Activated CD4-positive, alpha-beta memory T cell treated with anti-CD3 and anti-CD28 coated beads for 36 hours (primary cell): Measurements from ENCODE around the gene VASN. TPM values are rescaled to one million over a fixed set of nuclear protein-coding genes. Genes with fewer than 3 reads are reported as not detected.
"Not testable (repeated sequence)": the region's sequence is repeated elsewhere in the genome, so short reads cannot be mapped to it uniquely, and the experiment has no call there.

ENCODE experiments used
- CTCF ChIA-PET: fragments of 350-600 bp; sonication (Branson Sonifier 250); formaldehyde crosslinking; loops from one replicate; lab custom pipeline; 2021; ENCODE audit warnings: antibody characterized with exemption, inconsistent platforms; lab: Charles Lee
- POLR2A ChIA-PET: fragments of 350-600 bp; sonication (Branson Sonifier 250); formaldehyde crosslinking; loops from one replicate; lab custom pipeline; 2021; ENCODE audit warnings: antibody characterized with exemption; lab: Charles Lee
- DNase-seq: peaks from one replicate; pipeline ENCODE4 v3.0.0-alpha.2; 2020
- H3K27ac Mint-ChIP-seq: one replicate; pipeline ENCODE4 v1.8.0; 2021; ENCODE audit warnings: mixed read lengths
- H3K27me3 Mint-ChIP-seq: one replicate; pipeline ENCODE4 v1.8.0; 2021; ENCODE audit warnings: mixed read lengths
- H3K36me3 Mint-ChIP-seq: one replicate; pipeline ENCODE4 v1.8.0; 2021; ENCODE audit warnings: mixed read lengths
- H3K4me1 Mint-ChIP-seq: one replicate; pipeline ENCODE4 v1.8.0; 2021; ENCODE audit warnings: low read depth, mixed read lengths
- H3K4me3 Mint-ChIP-seq: one replicate; pipeline ENCODE4 v1.8.0; 2021; ENCODE audit warnings: mild to moderate bottlenecking, mixed read lengths
- H3K9me3 Mint-ChIP-seq: one replicate; pipeline ENCODE4 v1.8.0; 2021; ENCODE audit warnings: mixed read lengths
- intact Hi-C: fragments of 100-400 bp; cut with micrococcal nuclease; formaldehyde crosslinking; loops from one replicate; pipeline ENCODE4 v1.15.1; 2023
- total RNA-seq, 2 experiments: library from RNA; stranded (reverse); gene quantifications; one replicate each; pipeline ENCODE4 v1.2.3, GENCODE V29; 2021

The VASN gene
- total RNA-seq, 2 experiments from 2014 or later = 0.07 TPM; not detected in 1

DNA sequence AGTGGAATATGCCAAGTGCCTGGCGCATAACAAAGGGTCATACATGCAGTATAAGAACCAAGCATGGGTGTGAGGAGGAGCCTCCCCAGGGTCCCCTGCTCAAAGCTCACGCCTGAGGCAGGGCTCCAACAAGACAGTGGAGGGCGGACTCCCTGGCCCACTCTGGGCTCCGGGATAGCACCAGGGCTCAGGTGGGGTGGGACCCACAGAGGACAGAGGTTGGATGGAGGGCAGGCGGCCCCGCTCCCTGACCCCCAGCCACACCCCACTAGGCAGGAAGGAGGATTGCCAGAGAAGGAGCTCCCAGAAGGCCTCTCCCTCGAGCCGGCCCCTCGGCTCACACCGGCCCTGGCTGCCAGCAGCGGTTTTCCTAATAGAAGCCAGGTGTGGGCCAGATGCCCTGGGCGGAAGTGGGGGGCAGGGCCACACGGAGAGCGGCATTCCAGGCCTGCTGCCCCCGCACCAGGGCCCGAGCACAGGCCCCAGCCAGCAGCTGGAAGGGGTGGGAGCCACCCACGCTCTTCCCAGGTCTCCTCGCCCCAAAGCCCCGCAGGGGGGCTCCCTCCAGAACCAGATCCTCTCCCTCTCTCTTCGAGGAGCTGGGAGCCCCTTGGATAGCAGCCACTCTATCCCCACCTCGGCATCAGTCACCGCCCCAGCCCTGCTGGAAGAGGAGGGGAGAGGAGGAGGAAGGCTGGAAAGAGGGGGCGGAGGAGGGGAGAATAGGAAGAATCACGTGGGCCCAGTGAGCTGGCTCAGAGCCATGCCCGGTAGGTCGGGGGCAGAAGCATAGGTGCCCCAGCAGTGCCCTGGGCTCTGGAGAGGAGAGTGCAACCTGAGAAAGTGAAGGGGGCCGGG, 21.0 kb downstream of the VASN start:
- H3K27me3 Mint-ChIP-seq = no peaks in the 10 kb centered on the region
- no peaks in the 10 kb centered on the region for H3K9me3 Mint-ChIP-seq
- peaks cover 10% of the 10 kb centered on the region for H3K36me3 Mint-ChIP-seq
- ChIA-PET POLR2A (no interaction called here), CTCF (interaction anchor here (3.3 kb wide), 1 partner anchor 11 kb away, joined by 33 read pairs; no protein-coding TSS in a partner anchor)
- no peaks in the 10 kb centered on the region for H3K4me1 Mint-ChIP-seq
- intact Hi-C loops = no loop called here
- H3K27ac Mint-ChIP-seq = no peak overlapping the region
- no peak for DNase-seq
- no peak overlapping the region for H3K4me3 Mint-ChIP-seq

DNA sequence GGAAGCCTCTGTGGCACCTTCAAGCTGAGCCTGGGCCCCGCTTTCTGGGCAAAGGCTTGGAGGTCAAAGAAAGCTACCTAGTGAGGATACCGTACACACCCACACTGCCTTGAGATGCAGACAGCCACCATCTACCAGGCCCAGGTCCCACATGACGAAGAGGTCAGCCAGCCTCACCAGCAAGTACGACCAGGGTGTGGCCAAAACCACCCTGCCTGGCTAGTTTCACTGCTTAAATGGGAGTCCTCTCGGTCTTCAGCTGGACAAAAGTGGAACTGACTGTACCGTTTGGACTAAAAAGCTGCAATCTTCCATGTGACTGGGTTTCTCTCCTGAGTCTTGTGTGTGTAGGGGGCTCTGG, 21.6 kb downstream of the VASN start:
- H3K4me3 Mint-ChIP-seq = no peak overlapping the region
- peaks cover 10% of the 10 kb centered on the region for H3K36me3 Mint-ChIP-seq
- H3K9me3 Mint-ChIP-seq = no peaks in the 10 kb centered on the region
- H3K27me3 Mint-ChIP-seq = no peaks in the 10 kb centered on the region
- CTCF ChIA-PET = interaction anchor here (3.3 kb wide), 1 partner anchor 10 kb away, joined by 33 read pairs; no protein-coding TSS in a partner anchor
- intact Hi-C loops = no loop called here
- POLR2A ChIA-PET = no interaction called here
- DNase-seq = no peak
- no peaks in the 10 kb centered on the region for H3K4me1 Mint-ChIP-seq
- H3K27ac Mint-ChIP-seq = no peak overlapping the region

GRCh38 chr16:4393850-4394249, 22.2 kb downstream of the VASN start:
- DNase-seq, H3K9me3 Mint-ChIP-seq, H3K4me1 Mint-ChIP-seq, H3K27me3 Mint-ChIP-seq, H3K4me3 Mint-ChIP-seq, H3K27ac Mint-ChIP-seq, POLR2A ChIA-PET, intact Hi-C loops: not testable (repeated sequence)
- peaks cover 10% of the 10 kb centered on the region for H3K36me3 Mint-ChIP-seq
- CTCF ChIA-PET = interaction anchor here (3.3 kb wide), 1 partner anchor 9 kb away, joined by 33 read pairs; no protein-coding TSS in a partner anchor

- no peak overlapping the region for H3K4me3 Mint-ChIP-seq
- POLR2A ChIA-PET = no interaction called here
Measured at GRCh38 chr16:4395055-4395726, 23.5 kb downstream of the VASN start.

GRCh38 chr16:4399001-4399730, 27.5 kb downstream of the VASN start:
- CTCF ChIA-PET = interaction anchor here (7.7 kb wide), 1 partner anchor 15 kb away, joined by 67 read pairs; the partner anchor contains the start of gene CORO7
- Mint-ChIP-seq H3K27me3 (no peaks in the 10 kb centered on the region), H3K4me3 (no peak overlapping the region), H3K36me3 (peaks cover 17% of the 10 kb centered on the region), H3K9me3 (no peaks in the 10 kb centered on the region), H3K4me1 (no peaks in the 10 kb centered on the region), H3K27ac (no peak overlapping the region)
- intact Hi-C loops = no loop called here
- no peak for DNase-seq
- POLR2A ChIA-PET = interaction anchor here (0.7 kb wide), 1 partner anchor 154 kb away, joined by 3 read pairs; no protein-coding TSS in a partner anchor

More at GRCh38 chr16:4395055-4395726, 23.5 kb downstream of the VASN start:
- Mint-ChIP-seq H3K4me1 (no peaks in the 10 kb centered on the region), H3K36me3 (peaks cover 10% of the 10 kb centered on the region), H3K27me3 (no peaks in the 10 kb centered on the region), H3K27ac (no peak overlapping the region), H3K9me3 (no peaks in the 10 kb centered on the region)
- DNase-seq = no peak
- CTCF ChIA-PET = interaction anchor here (3.3 kb wide), 1 partner anchor 8 kb away, joined by 33 read pairs; no protein-coding TSS in a partner anchor
- intact Hi-C loops = no loop called here

GRCh38 chr16:4401094-4401501, 29.4 kb downstream of the VASN start:
- Mint-ChIP-seq H3K27ac (no peak overlapping the region), H3K9me3 (no peaks in the 10 kb centered on the region), H3K4me3 (no peak overlapping the region), H3K27me3 (no peaks in the 10 kb centered on the region), H3K36me3 (peaks cover 23% of the 10 kb centered on the region), H3K4me1 (no peaks in the 10 kb centered on the region)
- POLR2A ChIA-PET = no interaction called here
- CTCF ChIA-PET = interaction anchor here (0.6 to 7.7 kb wide), 3 partner anchors 13 to 42 kb away, joined by 3 to 67 read pairs (median 34); partner anchors contain the start of gene CORO7
- intact Hi-C loops = no loop called here
- no peak for DNase-seq

DNA sequence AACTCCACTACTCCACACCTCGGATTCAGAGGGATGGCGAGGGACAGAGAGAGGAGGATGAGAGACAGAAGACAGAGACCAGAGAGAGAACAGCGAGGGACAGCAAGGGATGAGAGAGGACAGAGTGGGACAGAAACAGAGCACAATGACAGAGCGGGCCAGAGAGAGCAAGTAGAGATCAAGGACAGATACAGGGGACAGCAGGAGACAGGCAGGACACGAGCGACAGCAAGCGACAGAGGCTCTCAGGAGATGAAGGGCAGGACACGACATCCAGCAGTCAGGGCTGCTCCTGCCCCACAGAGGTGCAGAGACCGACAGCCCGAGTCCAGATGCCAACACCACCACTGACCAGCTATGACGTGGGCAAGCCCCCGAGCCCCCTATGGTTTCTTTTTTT, 29.9 kb downstream of the VASN start:
- DNase-seq = no peak
- no peak overlapping the region for H3K27ac Mint-ChIP-seq
- CTCF ChIA-PET = interaction anchor here (0.6 to 7.7 kb wide), 7 partner anchors 8 to 130 kb away, joined by 3 to 67 read pairs (median 6); partner anchors contain the start of gene CORO7
- peaks cover 24% of the 10 kb centered on the region for H3K36me3 Mint-ChIP-seq
- no peaks in the 10 kb centered on the region for H3K27me3 Mint-ChIP-seq
- H3K4me3 Mint-ChIP-seq = no peak overlapping the region
- no peaks in the 10 kb centered on the region for H3K9me3 Mint-ChIP-seq
- H3K4me1 Mint-ChIP-seq = no peaks in the 10 kb centered on the region
- intact Hi-C loops = no loop called here
- POLR2A ChIA-PET = no interaction called here

DNA sequence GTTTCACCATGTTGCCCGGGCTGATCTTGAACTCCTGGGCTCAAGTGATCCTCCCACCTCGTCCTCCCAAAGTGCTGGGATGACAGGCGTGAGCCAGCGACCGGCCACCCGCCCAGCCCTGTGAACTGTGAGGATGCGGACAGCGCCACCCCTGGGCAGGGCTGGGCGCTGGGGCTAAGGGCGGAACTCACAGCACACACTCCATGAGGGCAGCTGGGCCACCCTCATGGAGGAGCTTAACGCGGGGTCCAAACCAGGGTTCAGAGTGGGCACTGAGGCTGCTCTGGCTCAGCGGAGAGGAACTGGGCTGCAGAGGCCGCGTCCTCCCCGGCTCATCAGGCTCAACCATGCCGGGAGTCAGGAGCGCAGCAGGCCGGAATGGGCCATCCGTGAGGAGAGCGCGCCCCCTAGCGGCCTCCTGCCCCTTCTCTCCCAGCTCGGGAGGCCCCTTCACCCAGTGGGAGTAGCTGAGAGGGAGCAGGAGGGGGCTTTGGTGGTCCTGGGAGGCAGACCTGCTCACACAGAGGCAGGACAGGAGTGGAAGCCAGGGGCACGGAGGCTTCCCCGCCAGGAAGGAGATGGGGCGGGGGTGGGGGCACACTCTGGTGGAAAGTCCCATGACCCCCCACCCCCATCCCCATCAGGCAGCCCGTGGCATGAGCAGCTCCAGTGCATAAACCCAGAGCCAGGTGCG, 30.9 kb downstream of the VASN start:
- H3K9me3 Mint-ChIP-seq = no peaks in the 10 kb centered on the region
- H3K27ac Mint-ChIP-seq = no peak overlapping the region
- H3K36me3 Mint-ChIP-seq = peaks cover 24% of the 10 kb centered on the region
- intact Hi-C loops = loop anchor here (2.0 kb wide), 1 partner anchor 44 kb away; no protein-coding TSS in a partner anchor
- CTCF ChIA-PET = interaction anchor here (0.8 to 7.7 kb wide), 29 partner anchors 9 to 711 kb away, joined by 3 to 67 read pairs (median 4); partner anchors contain the start of genes CORO7, PAM16 and TFAP4
- H3K27me3 Mint-ChIP-seq = no peaks in the 10 kb centered on the region
- H3K4me3 Mint-ChIP-seq = no peak overlapping the region
- peak; percentile 74 for DNase-seq
- H3K4me1 Mint-ChIP-seq = no peaks in the 10 kb centered on the region
- POLR2A ChIA-PET = interaction anchor here (0.8 to 1.7 kb wide), 2 partner anchors 13 to 52 kb away, joined by 5 to 6 read pairs; partner anchors contain the start of gene PAM16

GRCh38 chr16:4403133-4403949, 31.7 kb downstream of the VASN start:
- Mint-ChIP-seq H3K9me3 (no peaks in the 10 kb centered on the region), H3K27me3 (no peaks in the 10 kb centered on the region), H3K36me3 (peaks cover 24% of the 10 kb centered on the region), H3K4me3 (no peak overlapping the region), H3K27ac (no peak overlapping the region), H3K4me1 (no peaks in the 10 kb centered on the region)
- intact Hi-C loops = loop anchor here (2.0 kb wide), 1 partner anchor 45 kb away; no protein-coding TSS in a partner anchor
- CTCF ChIA-PET = interaction anchor here (0.8 to 7.7 kb wide), 28 partner anchors 9 to 712 kb away, joined by 3 to 67 read pairs (median 4); partner anchors contain the start of genes CORO7, PAM16 and TFAP4
- no peak for DNase-seq
- POLR2A ChIA-PET = interaction anchor here (0.8 to 1.7 kb wide), 3 partner anchors 11 to 53 kb away, joined by 3 to 6 read pairs (median 5); partner anchors contain the start of gene PAM16

- intact Hi-C loops = no loop called here
- ChIA-PET POLR2A (interaction anchor here (1.2 to 1.7 kb wide), 2 partner anchors 10 to 11 kb away, joined by 3 to 6 read pairs; no protein-coding TSS in a partner anchor), CTCF (interaction anchor here (0.8 to 7.7 kb wide), 10 partner anchors 9 to 151 kb away, joined by 3 to 67 read pairs (median 13); partner anchors contain the start of genes CORO7 and PAM16)
- H3K27ac Mint-ChIP-seq = no peak overlapping the region
- H3K9me3 Mint-ChIP-seq = no peaks in the 10 kb centered on the region
- DNase-seq = peak; percentile 52
- no peaks in the 10 kb centered on the region for H3K27me3 Mint-ChIP-seq
- H3K36me3 Mint-ChIP-seq = peaks cover 26% of the 10 kb centered on the region
- no peak overlapping the region for H3K4me3 Mint-ChIP-seq
- H3K4me1 Mint-ChIP-seq = no peaks in the 10 kb centered on the region
Measured at GRCh38 chr16:4404247-4404966, 32.8 kb downstream of the VASN start.
